Measurements from ENCODE around the gene WIZ.

The WIZ gene

DNA sequence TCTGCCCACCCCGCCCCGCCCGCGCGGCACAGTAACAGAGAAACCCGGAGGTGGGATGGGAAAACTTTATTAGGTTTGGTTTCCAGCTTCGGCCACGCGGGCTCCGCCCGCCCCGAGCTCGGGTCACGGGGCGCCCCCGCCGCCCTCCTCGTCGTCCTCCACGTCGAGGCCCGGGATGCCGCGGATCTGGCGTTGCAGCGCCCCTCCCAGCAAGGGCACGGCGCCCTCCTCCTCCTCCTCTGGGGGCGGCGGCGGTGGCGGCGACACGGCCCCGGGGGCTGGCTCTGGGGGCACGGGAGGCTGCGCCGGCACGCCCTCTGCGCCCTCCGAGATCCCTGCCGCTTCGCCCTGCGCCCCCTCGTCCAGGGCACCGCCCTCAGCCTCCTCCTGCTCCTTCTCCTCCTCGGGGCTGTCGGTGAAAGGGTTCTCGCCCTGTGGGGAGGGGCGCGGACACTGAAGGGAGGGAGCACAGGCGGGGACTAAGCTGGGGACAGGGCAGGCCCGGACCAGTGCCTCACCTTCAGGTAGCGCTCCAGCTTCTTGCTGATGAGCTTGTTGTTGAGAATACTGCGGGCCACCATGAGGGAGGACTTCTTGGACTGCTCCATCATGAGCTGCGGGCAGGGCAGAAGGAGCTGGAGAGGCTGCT lies 69.6 kb downstream of the WIZ start (continued):
- TF ChIP-seq ZBTB44 (tag by site-specific recombination; IDR thresholded peaks at IDR 0.05), result peak; percentile 70
- no peak for TF ChIP-seq ZNF701 (tag by site-specific recombination; IDR thresholded peaks at IDR 0.05)
- peak; percentile 26; the same call in 1 of the 2 replicates for TF ChIP-seq WT1 (tag by site-specific recombination; IDR thresholded peaks at IDR 0.05)
- TF ChIP-seq KLF17 (tag by site-specific recombination; IDR thresholded peaks at IDR 0.05), result 0 out of 2 replicates have a peak, but pooled peaks have one; percentile 67
- TF ChIP-seq SP2 (tag by site-specific recombination; IDR thresholded peaks at IDR 0.05), result peak; percentile 75
- no peak for TF ChIP-seq ZNF473 (tag by site-specific recombination; IDR thresholded peaks at IDR 0.05)
- peak; percentile 83 for TF ChIP-seq SP3 (tag by site-specific recombination; IDR thresholded peaks at IDR 0.05)
- TF ChIP-seq PATZ1 (tag by site-specific recombination; IDR thresholded peaks at IDR 0.05), result peak; percentile 94
- TF ChIP-seq ZNF169 (tag by site-specific recombination; IDR thresholded peaks at IDR 0.05), result no peak
- no peak for TF ChIP-seq ZNF510 (tag by site-specific recombination; IDR thresholded peaks at IDR 0.05; ENCODE audit: insufficient replicate concordance)
- TF ChIP-seq, protein P1, sequence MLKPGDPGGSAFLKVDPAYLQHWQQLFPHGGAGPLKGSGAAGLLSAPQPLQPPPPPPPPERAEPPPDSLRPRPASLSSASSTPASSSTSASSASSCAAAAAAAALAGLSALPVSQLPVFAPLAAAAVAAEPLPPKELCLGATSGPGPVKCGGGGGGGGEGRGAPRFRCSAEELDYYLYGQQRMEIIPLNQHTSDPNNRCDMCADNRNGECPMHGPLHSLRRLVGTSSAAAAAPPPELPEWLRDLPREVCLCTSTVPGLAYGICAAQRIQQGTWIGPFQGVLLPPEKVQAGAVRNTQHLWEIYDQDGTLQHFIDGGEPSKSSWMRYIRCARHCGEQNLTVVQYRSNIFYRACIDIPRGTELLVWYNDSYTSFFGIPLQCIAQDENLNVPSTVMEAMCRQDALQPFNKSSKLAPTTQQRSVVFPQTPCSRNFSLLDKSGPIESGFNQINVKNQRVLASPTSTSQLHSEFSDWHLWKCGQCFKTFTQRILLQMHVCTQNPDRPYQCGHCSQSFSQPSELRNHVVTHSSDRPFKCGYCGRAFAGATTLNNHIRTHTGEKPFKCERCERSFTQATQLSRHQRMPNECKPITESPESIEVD (tag by site-specific recombination; IDR thresholded peaks at IDR 0.05), result no peak
- TF ChIP-seq, protein P2, sequence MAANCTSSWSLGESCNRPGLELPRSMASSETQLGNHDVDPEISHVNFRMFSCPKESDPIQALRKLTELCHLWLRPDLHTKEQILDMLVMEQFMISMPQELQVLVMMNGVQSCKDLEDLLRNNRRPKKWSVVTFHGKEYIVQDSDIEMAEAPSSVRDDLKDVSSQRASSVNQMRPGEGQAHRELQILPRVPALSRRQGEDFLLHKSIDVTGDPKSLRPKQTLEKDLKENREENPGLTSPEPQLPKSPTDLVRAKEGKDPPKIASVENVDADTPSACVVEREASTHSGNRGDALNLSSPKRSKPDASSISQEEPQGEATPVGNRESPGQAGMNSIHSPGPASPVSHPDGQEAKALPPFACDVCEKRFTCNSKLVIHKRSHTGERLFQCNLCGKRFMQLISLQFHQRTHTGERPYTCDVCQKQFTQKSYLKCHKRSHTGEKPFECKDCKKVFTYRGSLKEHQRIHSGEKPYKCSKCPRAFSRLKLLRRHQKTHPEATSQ (tag by site-specific recombination; IDR thresholded peaks at IDR 0.05), result 0 out of 2 replicates have a peak, but pooled peaks have one; percentile 11
- TF ChIP-seq ZFP37 (tag by site-specific recombination; IDR thresholded peaks at IDR 0.05), result no peak
- TF ChIP-seq SALL2 (tag by site-specific recombination; IDR thresholded peaks at IDR 0.05; ENCODE audit: borderline replicate concordance), result no peak
- no peak for TF ChIP-seq ZNF610 (tag by site-specific recombination; IDR thresholded peaks at IDR 0.05; ENCODE audit: borderline replicate concordance)
- TF ChIP-seq ZNF521 (tag by site-specific recombination; IDR thresholded peaks at IDR 0.05), result no peak
- no peak for TF ChIP-seq ZNF138 (tag by site-specific recombination; IDR thresholded peaks at IDR 0.05; ENCODE audit: borderline replicate concordance)
- TF ChIP-seq ZFP69B (tag by site-specific recombination; IDR thresholded peaks at IDR 0.05), result 0 out of 2 replicates have a peak, but pooled peaks have one; percentile 15
- no peak for TF ChIP-seq ZNF350 (tag by site-specific recombination; IDR thresholded peaks at IDR 0.05)
- TF ChIP-seq ZNF157 (tag by site-specific recombination; IDR thresholded peaks at IDR 0.05), result no peak
- peak; percentile 91 for TF ChIP-seq KLF1 (tag by site-specific recombination; IDR thresholded peaks at IDR 0.05)
- TF ChIP-seq ZEB2 (tag by site-specific recombination; IDR thresholded peaks at IDR 0.05), result 0 out of 2 replicates have a peak, but pooled peaks have one; percentile 48
- no peak for TF ChIP-seq ZSCAN4 (tag by site-specific recombination; IDR thresholded peaks at IDR 0.05)
- TF ChIP-seq ZNF596 (tag by site-specific recombination; IDR thresholded peaks at IDR 0.05), result peak; percentile 49; the same call in 1 of the 2 replicates
- TF ChIP-seq EGR2 (tag by site-specific recombination; IDR thresholded peaks at IDR 0.05; ENCODE audit: low read depth), result peak; percentile 81
- TF ChIP-seq ZNF660 (tag by site-specific recombination; IDR thresholded peaks at IDR 0.05), result peak; percentile 71
- TF ChIP-seq GLIS1 (tag by site-specific recombination; IDR thresholded peaks at IDR 0.05), result peak; percentile 50; the same call in 1 of the 2 replicates
- peak; percentile 92 for TF ChIP-seq ZBTB48 (tag by site-specific recombination; IDR thresholded peaks at IDR 0.05)
- TF ChIP-seq ATF2 (tag by site-specific recombination; IDR thresholded peaks at IDR 0.05; ENCODE audit: low read depth), result no peak

Measured in HEK293 (cell line).